ENCODE data around the gene BICDL1.

GRCh38 chr12:120137833-120138232 lies 148.8 kb downstream of the BICDL1 start:
- TF ChIP-seq CTCF (IDR thresholded peaks at IDR 0.05) (no peak), POLR2A (IDR thresholded peaks at IDR 0.05) (no peak)
